HG03565 (cell line): ENCODE data around the gene ERLEC1.
A peak's percentile ranks its signal among the peaks of the same experiment; 100 is the strongest.
"Not testable (repeated sequence)": the region's sequence is repeated elsewhere in the genome, so short reads cannot be mapped to it uniquely, and the experiment has no call there.

ENCODE experiments used
- ATAC-seq: cut with Tn5 transposase; IDR thresholded peaks from one replicate; pipeline ENCODE4 v1.9.1; 2021; ENCODE audit warnings: mild to moderate bottlenecking, moderate library complexity; ENCODE audit not compliant: unreplicated experiment

Gene ERLEC1

DNA sequence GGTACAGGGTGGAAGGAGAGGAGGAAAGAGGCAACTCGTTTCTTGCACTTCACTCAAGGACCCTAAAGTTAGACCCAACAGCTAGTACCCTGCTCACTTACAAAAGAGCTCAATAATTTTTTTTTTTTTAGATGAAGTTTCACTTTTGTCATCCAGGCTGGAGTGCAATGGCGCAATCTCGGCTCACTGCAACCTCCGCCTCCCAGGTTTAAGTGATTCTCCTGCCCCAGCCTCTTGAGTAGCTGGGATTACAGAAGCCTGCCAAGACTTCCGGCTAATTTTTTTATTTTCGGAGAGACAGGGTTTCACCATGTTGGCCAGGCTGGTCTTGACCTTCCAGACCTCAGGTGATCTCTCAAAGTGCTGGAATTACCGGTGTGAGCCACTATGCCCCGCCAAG lies 4.2 kb upstream of the ERLEC1 start:
- ATAC-seq = no peak

DNA sequence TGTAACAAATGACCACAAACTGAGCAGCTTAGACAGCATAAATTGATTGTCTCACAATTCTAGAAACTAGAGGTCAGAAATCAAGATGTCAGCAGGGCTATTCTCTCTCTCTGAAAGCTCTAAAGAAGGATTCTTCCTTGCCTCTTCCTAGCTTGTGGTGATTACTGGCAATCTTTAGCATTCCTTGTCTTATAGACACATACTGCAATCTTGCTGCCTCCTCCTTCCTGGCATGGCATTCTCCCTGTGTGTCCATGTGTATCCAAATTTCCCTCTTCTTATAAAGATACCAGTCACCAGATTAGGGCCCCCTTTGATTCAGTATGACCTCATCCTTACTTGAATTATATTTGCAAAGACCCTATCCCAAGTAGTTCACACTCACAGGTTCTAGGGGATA lies 2.4 kb upstream of the ERLEC1 start:
- no peak for ATAC-seq

GRCh38 chr2:53785366-53785765 lies 1.5 kb upstream of the ERLEC1 start:
- ATAC-seq = no peak

GRCh38 chr2:53786352-53786704 lies 516 bp upstream of the ERLEC1 start:
- peak; percentile 3 for ATAC-seq

GRCh38 chr2:53787614-53788289 lies 908 bp downstream of the ERLEC1 start:
- no peak for ATAC-seq

DNA sequence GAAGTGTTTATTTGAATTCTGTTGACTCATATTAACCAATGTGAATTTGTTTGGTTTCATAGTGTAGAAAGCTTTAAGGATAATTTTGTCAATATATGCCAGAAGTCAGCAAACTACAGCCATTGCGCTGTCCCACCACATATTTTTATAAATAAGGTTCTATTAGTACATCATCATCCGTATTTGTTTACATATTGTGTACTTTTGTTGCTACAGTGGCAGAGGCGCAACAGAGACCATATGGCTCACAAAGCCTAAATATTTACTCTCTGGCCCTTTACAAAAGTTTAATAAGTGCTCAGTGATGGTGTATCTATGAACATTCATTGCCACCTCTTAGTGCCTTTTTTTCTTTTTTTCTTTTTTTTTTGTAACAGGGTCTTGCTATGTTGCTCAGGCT lies 6.4 kb downstream of the ERLEC1 start:
- ATAC-seq = no peak

DNA sequence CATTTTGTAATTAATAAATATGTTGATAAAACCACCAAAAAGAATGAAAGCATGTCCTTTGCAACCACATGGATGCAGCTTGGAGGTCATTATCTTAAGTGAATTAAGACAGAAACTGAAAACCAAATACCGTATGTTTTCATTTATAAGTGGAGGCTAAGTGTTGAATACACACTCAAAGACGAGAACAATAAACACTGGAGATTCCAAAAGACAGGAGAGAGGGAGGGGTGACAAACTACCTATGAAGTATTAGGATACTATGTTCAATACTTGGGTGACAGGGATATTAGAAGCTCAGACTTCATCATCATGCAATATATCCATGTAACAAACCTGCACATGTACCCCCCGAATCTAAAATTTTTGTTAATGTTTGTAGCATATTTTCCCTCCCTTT lies 7.0 kb downstream of the ERLEC1 start:
- ATAC-seq = no peak

DNA sequence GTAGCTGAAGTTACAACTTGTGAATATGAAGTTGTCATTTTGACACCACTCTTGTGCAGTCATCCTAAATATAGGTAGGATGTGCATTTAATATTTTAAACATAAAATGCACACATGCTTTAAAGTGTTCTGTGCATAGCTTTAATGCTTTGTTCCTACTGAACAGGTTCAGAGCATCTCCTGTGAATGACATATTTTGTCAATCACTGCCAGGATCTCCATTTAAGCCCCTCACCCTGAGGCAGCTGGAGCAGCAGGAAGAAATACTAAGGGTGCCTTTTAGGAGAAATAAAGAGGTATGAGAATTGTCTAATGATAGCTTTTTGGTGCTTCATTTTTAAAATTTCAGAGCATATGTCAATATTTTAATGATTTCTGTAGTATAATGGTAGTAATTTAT lies 14.7 kb downstream of the ERLEC1 start:
- ATAC-seq = no peak

GRCh38 chr2:53802617-53803151 lies 15.8 kb downstream of the ERLEC1 start:
- no peak for ATAC-seq

- no peak for ATAC-seq
These were observed 24.8 kb downstream of the ERLEC1 start for GRCh38 chr2:53811601-53812000.

- no peak for ATAC-seq
These were observed 26.3 kb downstream of the ERLEC1 start for GRCh38 chr2:53813151-53813550.

- ATAC-seq = no peak
These were observed 32.1 kb downstream of the ERLEC1 start for GRCh38 chr2:53818854-53819435.

- ATAC-seq = no peak
These were observed 32.8 kb downstream of the ERLEC1 start for GRCh38 chr2:53819634-53820033.

DNA sequence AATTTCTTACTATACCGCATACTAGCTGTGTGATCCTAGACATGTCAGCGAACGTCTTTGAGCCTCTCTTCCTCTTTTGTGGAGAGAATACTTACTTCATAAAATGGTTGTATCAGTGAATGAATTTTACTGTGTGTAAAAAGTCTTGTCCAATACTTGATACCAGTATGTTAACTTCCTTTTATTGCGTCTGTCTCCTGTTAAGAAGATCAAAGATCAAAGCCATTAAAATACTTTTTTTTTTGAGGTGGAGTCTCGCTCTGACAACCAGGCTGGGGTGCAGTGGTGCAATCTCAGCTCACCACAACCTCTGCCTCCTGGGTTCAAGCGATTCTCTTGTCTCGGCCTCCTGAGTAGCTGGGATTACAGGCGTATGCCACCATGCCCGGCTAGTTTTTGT lies 33.2 kb downstream of the ERLEC1 start:
- ATAC-seq = no peak

DNA sequence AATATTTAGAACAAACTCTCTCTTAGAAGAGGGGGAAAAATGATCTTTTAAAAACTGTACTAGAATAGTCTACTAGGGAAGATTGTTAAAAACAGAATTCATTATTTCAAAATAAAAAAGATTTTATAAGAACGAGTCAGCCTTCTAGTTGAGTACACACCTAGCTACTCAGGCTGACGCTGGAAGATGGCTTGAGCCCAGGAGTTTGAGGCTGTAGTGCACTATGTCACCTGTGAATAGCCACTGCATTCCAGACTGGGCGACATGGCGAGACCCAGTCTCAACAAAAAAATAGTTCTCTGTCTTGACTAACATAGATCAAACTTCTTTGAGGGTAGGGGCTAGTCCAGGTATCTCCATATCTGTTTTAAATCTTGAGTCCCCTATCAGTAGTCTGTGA lies 33.9 kb downstream of the ERLEC1 start:
- no peak for ATAC-seq

GRCh38 chr2:53821810-53822209 lies 35.0 kb downstream of the ERLEC1 start:
- ATAC-seq = no peak

DNA sequence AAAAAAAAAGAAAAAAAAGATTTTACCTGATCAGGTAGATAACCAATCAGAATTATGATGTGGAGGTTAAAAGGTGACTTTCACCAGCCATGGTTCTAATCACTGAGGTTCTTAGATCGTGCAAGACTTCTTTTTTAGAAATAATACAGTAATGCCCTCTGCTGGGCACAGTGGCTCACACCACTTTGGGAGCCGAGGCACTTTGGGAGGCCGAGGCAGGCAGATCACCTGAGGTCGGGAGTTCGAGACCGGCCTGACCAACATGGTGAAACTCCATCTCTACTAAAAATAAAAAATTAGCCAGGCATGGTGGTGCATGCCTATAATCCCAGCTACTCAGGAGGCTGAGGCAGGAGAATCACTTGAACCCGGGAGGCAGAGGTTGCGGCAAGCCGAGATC lies 36.8 kb downstream of the ERLEC1 start:
- not testable (repeated sequence) for ATAC-seq

- no peak for ATAC-seq
These were observed 39.2 kb downstream of the ERLEC1 start for GRCh38 chr2:53826030-53826410.

GRCh38 chr2:53826587-53827397 lies 39.9 kb downstream of the ERLEC1 start:
- ATAC-seq = no peak

DNA sequence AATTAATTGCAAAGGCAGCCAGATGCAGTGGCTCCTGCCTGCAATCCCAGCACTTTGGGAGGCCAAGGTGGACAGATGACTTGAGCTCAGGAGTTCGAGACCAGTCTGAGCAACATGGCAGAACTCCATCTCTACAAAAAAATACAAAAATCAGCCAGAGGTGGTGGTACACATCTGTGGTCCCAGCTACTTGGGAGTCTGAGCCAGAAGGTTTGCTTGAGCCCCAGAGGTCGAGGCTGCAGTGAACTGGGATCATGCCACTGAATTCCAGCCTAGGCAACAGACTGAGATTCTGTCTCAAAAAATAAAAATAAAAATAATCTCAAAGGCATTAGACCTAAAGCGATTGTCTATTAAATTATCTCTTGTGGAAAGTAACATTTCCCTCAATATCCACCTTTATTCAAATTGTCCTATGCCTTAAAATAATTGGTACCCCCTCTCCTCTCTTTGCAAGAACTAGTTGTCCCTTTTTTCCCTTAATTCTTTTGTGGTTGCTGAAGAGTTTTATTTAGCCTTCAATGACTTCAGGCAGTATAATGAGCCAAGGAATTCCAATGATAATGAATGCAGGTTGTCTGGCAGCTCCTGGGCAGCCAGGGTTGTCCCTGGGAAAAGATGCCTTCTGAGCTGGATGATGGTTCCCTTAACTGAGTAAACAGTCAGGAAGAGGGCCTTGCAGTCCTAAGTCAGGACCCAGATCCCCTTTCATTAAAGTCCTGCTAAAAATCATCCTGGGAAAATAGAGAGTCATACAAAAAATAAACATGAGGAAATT lies 40.7 kb downstream of the ERLEC1 start:
- no peak for ATAC-seq

DNA sequence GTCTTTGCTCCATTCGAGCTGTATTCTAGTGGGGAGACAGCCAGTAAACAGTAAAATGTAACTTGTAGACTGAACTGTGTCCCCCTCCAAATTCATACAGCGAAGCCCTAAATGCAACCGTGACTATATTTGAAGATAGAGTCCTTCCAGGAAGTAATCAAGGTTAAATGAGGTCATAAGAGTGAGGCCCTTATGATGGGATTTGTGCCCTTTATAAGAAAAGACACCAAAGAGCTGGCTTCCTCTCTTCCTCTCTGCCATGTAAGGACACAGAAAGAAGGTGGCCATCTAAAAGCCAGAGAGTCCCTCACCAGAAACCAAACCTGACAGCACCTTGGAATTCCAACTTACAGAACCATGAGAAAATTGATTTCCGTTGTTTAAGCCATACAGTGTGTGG lies 41.5 kb downstream of the ERLEC1 start:
- no peak for ATAC-seq
